HG02973 (cell line): ENCODE measurements around the gene RASAL1.
"Not testable (repeated sequence)": the region's sequence is repeated elsewhere in the genome, so short reads cannot be mapped to it uniquely, and the experiment has no call there.

Experiments
- ATAC-seq: cut with Tn5 transposase; IDR thresholded peaks from one replicate; pipeline ENCODE4 v1.9.1; 2021; ENCODE audit warnings: moderate library complexity; ENCODE audit not compliant: unreplicated experiment

RASAL1 gene

DNA sequence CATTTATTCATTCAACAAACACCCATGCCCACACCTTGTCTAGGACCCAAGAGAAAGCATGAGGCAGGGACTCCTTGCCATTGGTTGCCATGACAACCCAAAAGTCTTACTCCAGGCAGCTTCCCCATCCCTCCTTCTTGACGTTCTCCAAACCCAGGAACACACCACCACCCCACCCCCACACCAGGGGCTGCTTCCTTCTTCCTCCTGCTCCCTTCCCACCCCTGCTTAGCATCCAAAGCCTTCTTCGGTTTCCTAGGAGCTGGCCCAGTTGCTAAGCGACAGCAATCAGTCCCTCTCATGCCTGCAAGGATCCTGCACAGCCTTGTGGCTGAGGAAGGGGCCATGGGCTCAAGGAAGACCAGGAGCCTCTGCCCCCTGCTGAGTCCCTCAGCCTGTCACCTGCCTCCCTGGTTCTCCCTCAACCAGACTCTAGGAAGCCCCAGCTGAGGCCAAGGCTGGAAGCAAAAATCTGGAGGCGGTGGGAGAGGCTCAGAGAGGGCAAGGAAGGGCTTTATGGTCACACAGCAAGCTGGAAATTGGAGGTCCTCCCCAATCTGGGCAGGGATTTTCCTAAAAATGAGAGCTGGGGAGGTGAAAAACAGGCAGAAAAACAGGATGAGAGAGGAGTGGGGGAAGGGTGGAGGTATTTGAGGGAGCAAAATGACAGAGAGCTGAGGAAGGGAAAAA is 15.4 kb downstream of the RASAL1 start:
- no peak for ATAC-seq

DNA sequence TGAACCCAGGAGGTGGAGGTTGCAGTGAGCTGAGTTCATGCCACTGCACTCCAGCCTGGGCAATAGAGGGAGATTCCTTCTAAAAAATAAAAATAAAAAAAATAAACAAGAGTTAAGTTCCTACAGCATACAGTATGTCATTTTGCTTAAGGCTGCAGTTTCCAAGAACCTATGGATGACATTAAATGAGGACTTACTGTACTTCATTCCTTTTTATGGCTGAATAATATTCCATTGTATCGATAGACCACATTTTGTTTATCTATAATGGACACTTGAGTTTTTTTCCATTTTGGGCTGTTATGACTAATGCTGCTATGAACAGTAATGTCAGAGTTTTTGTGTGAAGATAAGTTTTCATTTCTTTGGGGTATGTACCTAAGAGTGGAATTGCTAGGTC is 17.4 kb downstream of the RASAL1 start:
- ATAC-seq: no peak

- ATAC-seq: not testable (repeated sequence)
Measured at GRCh38 chr12:113117684-113118083, 17.9 kb downstream of the RASAL1 start.

DNA sequence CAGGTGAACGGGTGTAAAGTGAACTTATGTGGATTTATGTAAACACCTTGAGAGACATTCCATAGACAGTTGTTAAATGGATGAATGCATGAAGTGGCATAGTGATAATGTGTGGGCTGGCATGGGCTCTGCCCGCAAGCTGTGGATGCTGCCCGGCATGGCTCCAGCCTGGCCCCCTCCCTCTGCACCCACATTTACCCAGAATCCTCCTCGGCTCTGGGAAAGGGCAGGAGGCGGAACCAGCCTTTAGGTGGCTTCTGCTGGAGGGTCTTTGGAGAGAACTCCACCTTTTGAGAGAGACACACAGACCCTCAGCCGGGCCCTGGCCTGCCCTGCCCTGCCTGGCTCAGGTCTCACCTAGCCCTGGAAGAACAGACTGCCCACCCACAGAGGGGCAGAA is 18.7 kb downstream of the RASAL1 start:
- ATAC-seq: no peak

DNA sequence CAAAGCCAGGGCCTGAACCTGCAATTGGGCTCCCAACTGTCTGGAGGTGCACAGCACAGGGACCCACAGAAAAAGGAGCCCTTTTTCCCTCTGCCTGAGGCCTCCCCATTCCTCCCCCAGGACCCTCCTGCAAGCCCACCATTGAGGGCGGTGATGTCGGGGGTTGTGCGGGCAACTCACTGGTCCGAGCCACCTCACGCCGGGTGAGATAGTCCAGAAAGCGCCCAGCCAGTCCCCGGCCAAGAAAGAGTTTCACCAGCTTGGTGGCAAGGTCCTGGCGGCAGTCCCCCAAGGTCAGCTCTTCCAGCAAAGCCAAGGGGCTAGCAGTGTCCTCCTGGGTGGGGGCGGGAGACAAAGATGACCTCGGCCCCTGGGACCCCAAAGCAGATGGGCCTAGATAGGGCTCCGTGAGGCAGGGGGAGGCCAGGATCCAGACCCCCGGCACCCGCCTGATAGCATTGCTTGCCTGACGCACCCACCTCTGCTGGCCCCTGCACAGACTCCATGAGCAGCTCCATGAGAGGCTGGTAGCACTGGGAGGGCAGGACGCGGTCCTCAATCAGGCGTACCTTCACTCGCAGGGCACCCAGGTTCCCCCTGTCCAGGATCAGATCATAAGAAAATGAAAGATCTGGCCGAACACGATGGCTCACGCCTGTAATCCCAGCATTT is 20.0 kb downstream of the RASAL1 start:
- ATAC-seq: no peak

GRCh38 chr12:113114447-113115178 is 20.9 kb downstream of the RASAL1 start:
- ATAC-seq: no peak

- no peak for ATAC-seq
Measured at GRCh38 chr12:113113397-113113796, 22.2 kb downstream of the RASAL1 start.

- ATAC-seq: no peak
Measured at GRCh38 chr12:113112043-113112899, 23.3 kb downstream of the RASAL1 start.

DNA sequence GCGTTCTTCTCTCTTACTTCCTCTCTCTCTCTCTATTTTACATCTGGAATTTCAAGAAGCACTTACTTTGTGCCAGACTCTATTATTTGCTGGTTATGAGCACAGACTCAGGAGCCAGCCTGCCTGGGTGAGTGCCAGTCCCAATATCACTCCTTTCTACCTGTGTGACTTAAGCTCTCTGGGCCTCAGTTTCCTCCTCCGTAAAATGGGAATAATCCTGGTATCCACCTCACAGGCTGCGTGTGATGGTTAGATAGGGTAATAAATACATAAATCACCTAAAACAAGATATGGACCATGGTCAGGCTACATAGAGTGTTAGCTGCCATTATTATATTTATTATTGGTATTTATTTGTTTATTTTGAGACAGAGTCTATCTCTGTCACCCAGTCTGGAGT is 24.3 kb downstream of the RASAL1 start:
- no peak for ATAC-seq

- no peak for ATAC-seq
Measured at GRCh38 chr12:113109872-113110599, 25.5 kb downstream of the RASAL1 start.

DNA sequence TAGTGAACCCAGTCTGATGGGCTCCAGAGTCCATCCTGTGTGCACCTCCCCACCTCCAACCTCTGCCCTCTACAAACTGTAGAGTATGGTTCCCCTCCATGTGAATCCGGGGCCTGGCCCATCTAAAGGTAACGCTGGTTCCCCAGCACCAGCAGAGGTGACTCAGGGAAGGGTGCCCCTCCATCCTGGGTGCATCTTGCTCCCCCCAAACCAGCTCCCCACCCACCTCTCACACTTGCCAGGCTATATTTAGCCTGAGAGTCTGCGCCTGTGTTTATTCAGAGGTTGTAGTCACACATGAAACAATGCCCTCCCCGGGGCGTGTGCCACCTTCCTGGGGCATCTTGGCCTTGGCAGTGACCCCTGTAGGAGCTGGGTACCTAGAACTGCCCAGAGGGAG is 26.2 kb downstream of the RASAL1 start:
- no peak for ATAC-seq

GRCh38 chr12:113108308-113108707 is 27.3 kb downstream of the RASAL1 start:
- no peak for ATAC-seq

DNA sequence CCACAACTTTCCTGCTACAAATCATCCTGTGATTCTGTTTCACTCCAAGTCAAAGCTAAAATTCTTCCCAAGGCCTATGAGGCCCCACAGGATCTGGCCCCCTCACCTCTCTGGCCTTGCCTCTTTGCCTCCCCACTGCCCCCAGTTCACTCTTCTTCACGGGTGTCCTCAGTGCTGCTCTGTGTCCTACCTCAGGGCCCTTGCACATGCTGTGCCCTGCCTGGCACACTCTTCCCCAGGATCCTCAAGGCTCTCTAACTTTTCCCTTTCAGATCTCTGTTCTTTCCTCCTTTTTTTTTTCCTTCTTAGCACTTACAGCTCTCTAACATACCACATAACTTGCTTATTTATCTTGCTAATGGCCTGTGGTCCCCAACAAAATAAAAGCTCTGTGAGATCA is 29.2 kb downstream of the RASAL1 start:
- no peak for ATAC-seq

DNA sequence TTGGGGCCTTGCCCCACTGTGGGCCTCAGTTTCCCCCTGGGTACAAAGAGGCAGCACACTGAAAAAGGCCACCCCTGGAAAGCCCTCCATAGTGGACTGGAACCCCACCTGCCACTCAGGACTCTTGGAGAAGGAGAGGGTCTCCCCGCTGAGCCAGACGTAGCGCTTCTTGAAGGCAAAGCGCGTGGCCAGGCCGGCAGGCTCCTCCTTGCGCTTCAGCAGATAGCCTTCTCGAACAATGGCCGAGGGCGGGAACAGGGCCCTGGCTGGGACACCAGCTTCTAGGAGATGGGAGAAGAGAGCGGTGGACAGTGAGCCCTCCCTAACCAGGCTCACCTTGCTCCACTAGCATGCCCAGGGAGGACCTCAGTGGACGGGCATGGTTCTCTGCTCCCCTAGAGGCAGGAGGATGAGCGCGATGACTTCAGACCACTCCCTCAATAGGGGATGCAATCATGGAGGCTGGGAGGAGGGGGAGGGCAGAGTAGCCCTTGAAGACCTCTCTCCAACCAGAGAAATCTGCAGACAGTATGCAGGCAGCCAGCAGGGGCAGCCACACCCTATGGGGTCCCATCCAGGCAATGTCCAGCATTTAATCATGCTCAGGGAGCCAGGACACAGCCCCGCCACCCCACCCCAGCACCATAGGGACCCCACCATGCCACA is 29.8 kb downstream of the RASAL1 start:
- no peak for ATAC-seq

DNA sequence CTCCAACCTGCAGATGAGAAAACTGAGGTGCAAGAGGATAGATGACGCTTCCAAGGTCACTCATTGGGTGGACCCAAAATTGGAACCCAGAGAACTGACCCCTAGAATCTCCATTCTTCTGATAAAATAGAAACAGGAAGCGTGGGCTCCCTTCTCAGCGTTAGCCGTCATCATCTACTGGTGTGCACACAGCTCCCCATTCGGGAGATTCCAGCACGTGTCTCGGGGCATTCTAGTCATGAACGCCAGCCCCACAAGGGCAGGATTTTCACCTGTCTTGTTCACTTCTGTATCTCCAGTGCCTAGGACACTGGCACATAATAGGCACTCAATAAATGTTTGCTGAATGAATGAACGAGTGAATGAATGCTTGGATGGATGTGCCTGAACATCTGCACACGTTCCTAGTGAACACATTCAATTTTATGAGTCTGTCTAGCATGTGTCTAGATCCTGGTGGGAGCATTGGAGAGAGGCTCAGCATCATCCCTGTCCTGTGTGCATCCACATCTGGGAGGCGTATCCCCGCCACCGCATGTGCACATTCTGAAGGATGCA is 30.5 kb downstream of the RASAL1 start:
- no peak for ATAC-seq

DNA sequence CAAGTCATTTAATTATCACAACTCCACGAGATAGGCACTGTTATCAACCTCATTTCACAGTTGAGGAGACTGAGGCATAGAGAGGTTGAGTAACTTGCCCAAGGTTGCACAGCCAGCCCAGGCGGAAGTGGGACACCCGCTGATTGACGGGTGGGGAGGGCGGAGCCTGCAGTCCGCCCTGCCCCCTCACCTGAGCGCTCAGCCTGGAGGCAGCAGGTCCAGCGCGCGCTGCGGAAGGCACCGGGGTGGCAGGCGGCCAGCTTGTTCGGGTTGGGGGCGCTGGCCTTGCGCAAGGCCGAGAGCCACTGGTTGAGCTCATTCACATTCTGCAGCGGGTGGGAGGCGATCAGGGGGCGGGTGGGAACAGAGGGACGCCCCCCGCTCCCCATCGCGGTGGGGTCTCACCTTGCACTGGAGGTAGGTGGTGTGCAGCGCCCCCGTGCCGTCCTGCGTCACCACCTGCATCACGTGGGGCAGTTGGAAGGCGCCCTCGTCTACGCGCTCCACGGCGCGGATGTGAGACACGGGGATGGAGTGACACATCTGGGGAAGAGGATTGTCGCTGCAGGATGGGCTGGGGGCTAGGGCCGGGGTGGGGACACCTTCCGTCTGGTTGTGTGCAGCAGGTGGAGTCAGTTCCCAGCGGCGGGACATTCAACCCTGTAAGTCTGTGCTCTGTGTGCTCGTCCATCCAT is 31.7 kb downstream of the RASAL1 start:
- ATAC-seq: no peak

GRCh38 chr12:113102811-113103210 is 32.8 kb downstream of the RASAL1 start:
- ATAC-seq: no peak

- no peak for ATAC-seq
Measured at GRCh38 chr12:113101751-113102150, 33.8 kb downstream of the RASAL1 start.

DNA sequence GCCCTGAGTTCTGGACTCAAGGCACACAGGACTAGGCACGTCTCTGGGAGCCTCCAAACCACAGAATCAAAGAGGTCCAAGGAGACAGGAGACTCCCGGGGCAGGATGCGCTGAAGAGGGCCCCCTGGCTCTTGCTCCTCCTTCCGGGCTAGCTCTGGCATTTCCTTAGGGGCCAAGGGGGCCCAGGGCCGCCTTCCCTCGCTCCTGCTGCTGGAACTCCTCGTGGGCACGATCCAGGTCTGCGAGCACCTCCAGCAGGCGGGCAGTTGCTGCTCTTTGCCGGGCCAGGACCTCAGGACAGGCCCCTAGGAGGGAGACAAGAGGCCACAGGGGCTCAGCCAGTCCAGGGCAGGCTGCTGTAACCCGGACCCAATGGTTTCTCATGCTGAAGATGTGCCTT is 35.8 kb downstream of the RASAL1 start:
- ATAC-seq: no peak
